ENCODE results near the gene CPA1.

GRCh38 chr7:130405003-130405402 lies 24.7 kb downstream of the CPA1 start:
- TF ChIP-seq CTCF (conservative IDR thresholded peaks at IDR 0.05) (no peak), EZH2 (IDR thresholded peaks at IDR 0.05; ENCODE audit: low read depth) (no peak)

All from PC-9 (cell line).